Measurements from ENCODE around the gene MYCBPAP.

- TF ChIP-seq POLR2A (IDR thresholded peaks at IDR 0.05) (no peak), CTCF (IDR thresholded peaks at IDR 0.05) (no peak)
Observed at GRCh38 chr17:50495217-50495823, 12.9 kb upstream of the MYCBPAP start.

Measured in thyroid gland (tissue), 4 donors.